T-helper 2 cell (primary cell): Measurements from ENCODE around the gene RETREG3.
A peak's percentile ranks its signal among the peaks of the same experiment; 100 is the strongest.
"Not testable (repeated sequence)": the region's sequence is repeated elsewhere in the genome, so short reads cannot be mapped to it uniquely, and the experiment has no call there.

ENCODE experiments used
- DNase-seq, 5 experiments: peaks; one replicate each; pipeline versions ENCODE4 v3.0.0 to v3.0.0-alpha.2; 2012 to 2022

Gene RETREG3

DNA sequence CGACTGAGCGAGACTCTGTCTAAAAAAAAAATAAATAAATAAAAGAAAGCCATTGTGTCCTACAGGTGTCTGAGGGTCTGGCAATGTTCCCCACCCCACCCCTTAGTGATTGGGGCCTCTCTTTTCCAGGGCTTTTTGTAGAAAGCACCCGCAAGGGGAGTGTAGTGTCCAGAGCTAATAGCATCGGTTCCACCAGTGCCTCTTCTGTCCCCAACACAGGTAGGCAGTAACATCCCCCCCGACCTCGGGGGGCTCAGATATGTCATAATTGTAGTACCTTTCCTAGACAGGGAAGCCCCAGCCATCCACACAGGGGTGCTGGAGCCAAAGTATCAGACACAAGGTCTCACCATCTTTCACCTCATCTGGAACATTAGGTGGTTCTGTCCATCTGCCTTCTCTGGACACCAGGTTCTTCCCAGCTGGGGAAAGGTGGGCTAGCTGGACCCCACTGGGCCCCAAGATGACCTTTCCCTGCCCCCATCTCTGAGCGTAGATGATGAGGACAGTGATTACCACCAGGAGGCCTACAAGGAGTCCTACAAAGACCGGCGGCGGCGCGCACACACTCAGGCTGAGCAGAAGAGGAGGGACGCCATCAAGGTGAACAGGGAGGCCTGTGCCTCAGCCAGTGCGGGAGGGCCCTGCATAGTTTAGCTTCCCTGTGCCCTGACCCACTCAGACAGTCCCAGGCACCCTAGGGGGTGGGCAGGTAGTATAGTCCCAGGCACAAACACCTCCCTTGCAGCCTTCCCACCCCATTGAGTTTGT is 40.6 kb downstream of the RETREG3 start:
- DNase-seq = no peak

- DNase-seq = peak; percentile 82 to 95 (median 90)
Measured at GRCh38 chr17:42566883-42567573, 42.1 kb downstream of the RETREG3 start, which contains the start of gene MLX. MLX (plus strand) TSS chr17:42567100; CDS start chr17:42567125, 25 bp downstream.

GRCh38 chr17:42566215-42566882 is 42.8 kb downstream of the RETREG3 start:
- DNase-seq = no peak

DNA sequence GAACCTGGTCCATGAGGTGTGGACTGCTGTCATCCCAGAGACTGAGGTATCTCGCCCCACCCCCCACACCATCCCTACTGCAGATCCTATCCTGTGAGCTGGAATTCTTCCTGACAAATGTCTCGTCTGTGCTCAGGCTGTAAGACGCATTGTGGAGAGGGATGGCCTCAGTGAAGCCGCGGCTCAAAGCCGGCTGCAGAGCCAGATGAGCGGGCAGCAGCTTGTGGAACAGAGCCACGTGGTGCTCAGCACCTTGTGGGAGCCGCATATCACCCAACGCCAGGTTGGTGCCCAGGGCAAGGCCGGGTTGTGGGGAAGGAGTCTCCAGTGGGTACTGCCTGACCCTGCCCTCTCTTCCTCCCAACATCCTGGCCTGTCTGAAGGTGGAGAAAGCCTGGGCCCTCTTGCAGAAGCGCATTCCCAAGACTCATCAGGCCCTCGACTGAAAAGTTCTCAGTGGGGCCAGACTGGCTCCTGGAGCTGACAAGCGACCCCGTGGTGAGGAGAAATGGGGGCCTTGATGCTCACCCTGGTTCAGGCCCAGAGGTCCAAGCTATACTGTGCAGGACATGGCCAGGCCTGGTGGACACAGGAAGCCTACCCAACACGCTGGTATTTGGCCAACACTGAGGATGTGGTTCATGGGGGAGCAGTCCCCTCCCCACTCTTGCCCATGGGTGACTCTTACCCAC is 43.5 kb downstream of the RETREG3 start:
- no peak for DNase-seq

- no peak for DNase-seq
Measured at GRCh38 chr17:42564815-42565522, 44.2 kb downstream of the RETREG3 start.

- no peak for DNase-seq
Measured at GRCh38 chr17:42563950-42564349, 45.2 kb downstream of the RETREG3 start.

GRCh38 chr17:42563543-42563942 is 45.6 kb downstream of the RETREG3 start:
- no peak for DNase-seq

DNA sequence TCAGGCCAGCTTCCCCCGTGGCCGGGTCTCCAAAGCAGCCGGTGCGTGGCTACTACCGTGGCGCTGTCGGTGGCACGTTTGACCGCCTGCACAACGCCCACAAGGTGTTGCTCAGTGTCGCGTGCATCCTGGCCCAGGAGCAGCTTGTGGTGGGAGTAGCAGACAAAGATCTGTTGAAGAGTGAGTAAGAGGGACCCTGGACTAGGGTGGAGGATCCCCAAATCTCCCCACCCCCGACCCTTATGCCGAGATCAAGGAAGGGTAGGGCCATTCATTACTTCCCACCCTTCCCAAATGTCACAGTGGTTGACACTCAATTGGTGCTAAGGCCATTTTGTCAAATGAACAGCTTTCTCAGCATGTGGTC is 46.0 kb downstream of the RETREG3 start:
- DNase-seq = no peak

GRCh38 chr17:42562388-42563142 is 46.6 kb downstream of the RETREG3 start:
- no peak for DNase-seq

DNA sequence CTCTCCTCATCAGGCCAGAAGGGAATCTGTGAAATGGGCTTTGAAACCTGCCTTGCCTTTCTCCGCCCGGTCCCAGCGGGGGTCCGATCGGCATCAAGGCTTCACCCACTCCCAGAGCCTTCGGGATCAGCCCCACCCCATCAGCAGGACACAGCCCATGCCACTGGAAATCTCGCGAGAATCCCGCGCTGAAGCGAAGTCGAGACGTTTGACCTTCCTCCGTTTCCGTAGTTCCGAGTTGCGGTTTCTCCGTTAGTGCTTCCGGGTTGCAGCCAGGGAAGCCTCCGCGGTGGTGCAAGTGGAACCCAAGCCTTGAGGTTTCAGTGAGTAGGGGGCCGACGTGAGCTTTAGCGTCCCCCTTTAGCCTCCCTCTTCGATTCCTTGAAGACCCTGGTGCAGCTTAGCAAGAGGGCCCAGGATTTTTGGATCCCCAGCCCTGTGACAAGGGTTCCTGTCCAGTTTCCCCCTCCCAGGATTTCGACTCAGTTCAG is 47.2 kb downstream of the RETREG3 start, which contains the start of gene COASY:
Gene COASY, plus strand, starts transcription at position 252 of the 491 bp plus-strand sequence. CDS start 475 bp downstream, outside the sequence.
- DNase-seq = peak; percentile 70 to 97 (median 85)

DNA sequence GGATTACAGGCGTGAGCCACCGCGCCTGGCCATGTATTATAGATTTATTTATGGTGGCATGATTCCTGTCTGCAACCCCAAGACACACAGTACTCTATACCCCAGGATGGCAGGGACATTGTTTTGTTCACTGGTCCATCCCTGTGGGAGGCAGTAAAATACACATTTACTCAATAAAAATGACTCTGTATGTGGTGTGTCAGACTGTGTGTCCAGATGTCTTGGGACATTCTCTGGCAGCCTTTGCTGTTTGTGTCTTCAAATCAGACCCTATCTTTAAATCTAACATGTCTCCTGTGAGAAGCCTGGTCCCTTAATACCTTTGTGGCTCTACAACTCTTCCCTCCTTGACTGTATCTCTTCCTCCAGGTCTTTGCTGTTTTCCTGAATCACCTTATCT is 48.9 kb downstream of the RETREG3 start:
- no peak for DNase-seq

GRCh38 chr17:42559075-42559474 is 50.1 kb downstream of the RETREG3 start:
- DNase-seq = no peak

GRCh38 chr17:42555961-42556617 is 53.1 kb downstream of the RETREG3 start:
- not testable (repeated sequence) for DNase-seq

GRCh38 chr17:42555122-42555622 is 54.0 kb downstream of the RETREG3 start:
- DNase-seq = no peak

DNA sequence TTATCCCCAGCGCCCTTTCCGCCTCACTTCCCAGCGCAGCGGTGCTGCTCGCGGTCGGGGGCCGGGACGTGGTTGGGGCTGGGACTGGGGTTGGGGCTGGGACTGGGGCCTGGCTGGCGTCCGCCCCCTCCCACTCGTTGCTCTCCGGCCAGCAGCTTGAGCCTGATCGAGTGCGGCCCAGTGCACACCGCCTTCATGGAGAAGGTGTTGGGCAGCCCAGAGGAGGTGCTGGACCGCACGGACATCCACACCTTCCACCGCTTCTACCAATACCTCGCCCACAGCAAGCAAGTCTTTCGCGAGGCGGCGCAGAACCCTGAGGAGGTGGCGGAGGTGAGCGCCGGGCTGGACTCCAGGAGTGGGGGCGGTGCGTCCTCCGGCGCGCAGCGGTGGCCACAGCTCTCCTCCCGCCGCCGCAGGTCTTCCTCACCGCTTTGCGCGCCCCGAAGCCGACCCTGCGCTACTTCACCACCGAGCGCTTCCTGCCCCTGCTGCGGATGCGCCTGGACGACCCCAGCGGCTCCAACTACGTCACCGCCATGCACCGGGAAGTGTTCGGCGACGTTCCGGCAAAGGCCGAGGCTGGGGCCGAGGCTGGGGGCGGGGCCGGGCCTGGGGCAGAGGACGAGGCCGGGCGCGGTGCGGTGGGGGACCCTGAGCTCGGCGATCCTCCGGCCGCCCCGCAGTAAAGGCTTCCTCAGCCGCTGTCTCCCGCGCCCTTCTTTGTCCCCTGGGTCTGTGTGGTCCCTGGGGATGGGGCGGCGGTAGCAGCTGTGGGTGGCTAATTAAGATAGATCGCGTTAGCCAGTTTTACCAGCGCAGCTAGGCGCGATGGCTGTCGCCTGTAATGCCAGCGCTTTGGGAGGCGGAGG is 54.7 kb downstream of the RETREG3 start:
- peak; percentile 43 to 87 (median 62) for DNase-seq

GRCh38 chr17:42553866-42554249 is 55.3 kb downstream of the RETREG3 start:
- DNase-seq = peak in 1 of 5 experiments; percentile 52

GRCh38 chr17:42553161-42553818 is 55.9 kb downstream of the RETREG3 start:
- DNase-seq = no peak

- not testable (repeated sequence) for DNase-seq
Measured at GRCh38 chr17:42552736-42553135, 56.4 kb downstream of the RETREG3 start, which contains the start of gene HSD17B1. HSD17B1 (plus strand) TSS chr17:42552923; CDS start chr17:42552934, 11 bp downstream.
